Nephron progenitor cell (in vitro differentiated cells): Measurements from ENCODE around the gene TTC12.

ENCODE experiments used
- DNase-seq: peaks from one replicate; pipeline ENCODE4 v3.0.0; 2021
- H3K27ac Mint-ChIP-seq: 2 replicates; pipeline ENCODE4 v1.8.0; 2021; ENCODE audit warnings: mild to moderate bottlenecking, moderate library complexity, mixed read lengths
- H3K27me3 Mint-ChIP-seq: 2 replicates; pipeline ENCODE4 v1.8.0; 2021; ENCODE audit warnings: mild to moderate bottlenecking, low read depth, mixed read lengths; ENCODE audit not compliant: poor library complexity
- H3K36me3 Mint-ChIP-seq: 2 replicates; pipeline ENCODE4 v1.8.0; 2021; ENCODE audit warnings: low read depth, mixed read lengths
- H3K4me1 Mint-ChIP-seq: 2 replicates; pipeline ENCODE4 v1.8.0; 2021; ENCODE audit warnings: mixed read lengths
- H3K4me3 Mint-ChIP-seq: 2 replicates; pipeline ENCODE4 v1.8.0; 2021; ENCODE audit warnings: mild to moderate bottlenecking, moderate library complexity, mixed read lengths
- H3K9me3 Mint-ChIP-seq: 2 replicates; pipeline ENCODE4 v1.8.0; 2021; ENCODE audit warnings: mild to moderate bottlenecking, moderate library complexity, mixed read lengths
- CTCF ChIP-seq: fragments of 200-600 bp; sonication (generic); IDR thresholded peaks from 2 replicates; pipeline ENCODE4 v1.5.0; 2021; ENCODE audit warnings: antibody characterized with exemption

TTC12 gene

GRCh38 chr11:113373981-113374560 lies 59.7 kb downstream of the TTC12 start:
- Mint-ChIP-seq H3K27ac (no peak overlapping the region), H3K36me3 (no peaks in the 10 kb centered on the region), H3K9me3 (no peaks in the 10 kb centered on the region), H3K4me1 (no peaks in the 10 kb centered on the region), H3K4me3 (no peak overlapping the region), H3K27me3 (peaks cover 7% of the 10 kb centered on the region)
- no peak for DNase-seq
- TF ChIP-seq CTCF, result no peak

- Mint-ChIP-seq H3K36me3 (no peaks in the 10 kb centered on the region), H3K27ac (no peak overlapping the region), H3K27me3 (peaks cover 16% of the 10 kb centered on the region), H3K9me3 (peaks cover 4% of the 10 kb centered on the region), H3K4me1 (no peaks in the 10 kb centered on the region), H3K4me3 (no peak overlapping the region)
- no peak for DNase-seq
- no peak for TF ChIP-seq CTCF
Observed at GRCh38 chr11:113375402-113375801, 61.0 kb downstream of the TTC12 start.

- DNase-seq, result no peak
- Mint-ChIP-seq H3K4me1 (no peaks in the 10 kb centered on the region), H3K9me3 (peaks cover 11% of the 10 kb centered on the region), H3K36me3 (no peaks in the 10 kb centered on the region), H3K4me3 (no peak overlapping the region), H3K27me3 (peaks cover 19% of the 10 kb centered on the region), H3K27ac (no peak overlapping the region)
- no peak for TF ChIP-seq CTCF
Observed at GRCh38 chr11:113376156-113376555, 61.8 kb downstream of the TTC12 start.

GRCh38 chr11:113377681-113378412 lies 63.5 kb downstream of the TTC12 start:
- Mint-ChIP-seq H3K9me3 (peaks cover 11% of the 10 kb centered on the region), H3K4me3 (no peak overlapping the region), H3K4me1 (no peaks in the 10 kb centered on the region), H3K27me3 (peaks cover 19% of the 10 kb centered on the region), H3K27ac (no peak overlapping the region), H3K36me3 (no peaks in the 10 kb centered on the region)
- DNase-seq, result no peak
- TF ChIP-seq CTCF, result no peak

GRCh38 chr11:113378692-113379091 lies 64.3 kb downstream of the TTC12 start:
- Mint-ChIP-seq H3K27ac (no peak overlapping the region), H3K9me3 (peaks cover 11% of the 10 kb centered on the region), H3K27me3 (peaks cover 19% of the 10 kb centered on the region), H3K4me1 (no peaks in the 10 kb centered on the region), H3K36me3 (no peaks in the 10 kb centered on the region), H3K4me3 (no peak overlapping the region)
- no peak for TF ChIP-seq CTCF
- DNase-seq, result no peak

GRCh38 chr11:113382121-113382520 lies 67.7 kb downstream of the TTC12 start:
- no peak for TF ChIP-seq CTCF
- no peak for DNase-seq
- Mint-ChIP-seq H3K4me3 (no peak overlapping the region), H3K9me3 (peaks cover 11% of the 10 kb centered on the region), H3K27ac (no peak overlapping the region), H3K27me3 (peaks cover 36% of the 10 kb centered on the region), H3K4me1 (peaks cover 3% of the 10 kb centered on the region), H3K36me3 (no peaks in the 10 kb centered on the region)
